Hematopoietic multipotent progenitor cell treated with erythropoietin and hydrocortisone succinate and interleukin-3 and kit ligand, for 4 days (in vitro differentiated cells): ENCODE measurements around the gene CIT.
A peak's percentile ranks its signal among the peaks of the same experiment; 100 is the strongest.

Experiments used
- DNase-seq: peaks from one replicate; pipeline ENCODE4 v3.0.0-alpha.2; 2015

Gene CIT

GRCh38 chr12:119857041-119857591 is 20.0 kb downstream of the CIT start:
- DNase-seq: no peak

DNA sequence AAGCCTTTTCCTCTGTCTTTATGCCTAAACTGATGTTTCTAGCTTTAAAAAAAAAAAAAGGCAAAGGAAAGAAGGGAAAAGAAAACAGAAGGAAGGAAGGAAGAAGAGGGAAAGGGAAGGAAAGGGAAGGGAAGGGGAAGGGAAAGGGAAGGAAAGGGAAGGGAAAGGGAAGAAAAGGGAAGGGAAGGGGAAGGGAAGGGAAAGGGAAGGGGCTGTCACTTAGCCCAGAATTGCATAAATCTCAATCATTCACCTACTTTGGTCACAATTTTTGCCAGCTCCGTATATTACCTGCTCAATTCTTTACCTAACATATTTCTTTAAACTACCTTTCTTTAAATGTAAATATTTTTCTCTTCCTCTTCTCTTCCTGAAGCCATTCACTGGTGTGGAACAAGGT is 26.8 kb downstream of the CIT start:
- no peak for DNase-seq

GRCh38 chr12:119843100-119843499 is 34.0 kb downstream of the CIT start:
- DNase-seq: no peak

DNA sequence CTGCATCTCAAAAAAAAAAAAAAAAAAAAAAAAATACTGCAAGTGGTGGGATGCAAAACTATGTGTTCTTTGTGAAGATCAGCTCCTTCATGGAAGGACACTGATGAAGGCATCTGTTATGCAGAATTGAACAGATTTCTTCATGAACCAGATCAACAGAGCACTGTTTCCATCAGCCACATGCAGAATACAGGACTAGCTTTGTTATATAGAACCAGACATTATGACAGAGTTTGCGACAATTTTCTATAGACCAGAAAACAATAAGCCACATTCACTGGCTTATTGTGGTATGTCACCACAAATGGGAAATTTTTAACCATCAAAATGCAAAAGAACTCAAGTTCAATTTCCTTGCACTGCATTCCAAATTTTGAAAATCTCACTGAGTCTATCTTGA is 34.7 kb downstream of the CIT start:
- DNase-seq: no peak

- no peak for DNase-seq
Observed at GRCh38 chr12:119841433-119842210, 35.5 kb downstream of the CIT start.

- no peak for DNase-seq
Observed at GRCh38 chr12:119840582-119840981, 36.5 kb downstream of the CIT start.

DNA sequence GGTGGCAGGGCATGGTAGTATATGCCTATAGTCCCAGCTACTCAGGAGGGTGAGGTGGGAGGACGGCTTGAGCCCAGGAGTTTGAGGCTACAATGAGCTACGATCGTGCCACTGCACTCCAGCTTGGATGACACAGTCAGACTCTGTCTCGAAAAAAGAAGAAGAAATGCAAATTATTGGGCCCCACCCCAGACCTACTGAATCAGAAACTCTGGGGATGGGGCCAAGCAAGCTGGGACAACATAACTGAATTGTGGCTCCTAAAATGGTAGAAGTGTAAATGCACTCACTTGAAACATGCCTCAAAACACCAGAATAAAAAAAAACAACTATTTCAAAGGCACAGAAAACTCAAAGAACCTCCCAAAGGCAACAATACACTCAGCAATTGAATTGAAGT is 37.0 kb downstream of the CIT start:
- DNase-seq: no peak

DNA sequence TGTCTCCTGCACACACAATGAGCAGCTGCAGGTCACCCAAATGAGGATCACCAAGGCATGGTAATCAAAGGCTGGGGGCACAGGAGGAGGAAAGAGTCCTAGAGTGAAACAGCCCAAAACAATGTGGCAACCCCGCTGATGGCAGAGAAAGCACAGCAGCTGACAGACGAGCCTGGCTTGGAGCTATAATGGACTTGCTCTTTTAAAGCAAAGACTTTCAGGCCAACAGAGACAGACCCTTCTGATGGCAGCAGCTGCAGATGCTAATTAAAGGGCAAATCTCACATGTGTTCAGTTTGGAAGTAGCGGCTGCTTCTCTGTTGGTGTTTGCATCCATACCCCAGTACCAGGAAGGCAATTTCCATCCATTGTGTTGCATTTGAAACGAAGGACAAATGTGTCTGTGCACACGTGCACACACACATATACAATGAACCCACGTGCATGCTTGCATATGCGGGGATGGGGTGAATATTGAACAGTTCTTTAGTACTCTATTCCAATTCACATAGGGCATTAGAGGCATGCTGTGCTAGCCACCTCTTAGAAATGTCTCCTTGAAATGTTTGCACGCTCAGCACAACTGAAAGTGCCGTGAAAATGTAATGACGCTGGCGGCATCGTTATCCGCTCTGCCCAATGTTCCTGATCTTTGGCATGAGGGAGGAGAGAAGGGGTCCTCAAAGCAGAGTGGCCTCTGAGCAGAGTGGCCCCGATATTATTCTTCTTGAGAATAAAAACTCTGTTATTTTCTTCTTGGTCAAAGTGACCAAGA is 38.1 kb downstream of the CIT start:
- no peak for DNase-seq

DNA sequence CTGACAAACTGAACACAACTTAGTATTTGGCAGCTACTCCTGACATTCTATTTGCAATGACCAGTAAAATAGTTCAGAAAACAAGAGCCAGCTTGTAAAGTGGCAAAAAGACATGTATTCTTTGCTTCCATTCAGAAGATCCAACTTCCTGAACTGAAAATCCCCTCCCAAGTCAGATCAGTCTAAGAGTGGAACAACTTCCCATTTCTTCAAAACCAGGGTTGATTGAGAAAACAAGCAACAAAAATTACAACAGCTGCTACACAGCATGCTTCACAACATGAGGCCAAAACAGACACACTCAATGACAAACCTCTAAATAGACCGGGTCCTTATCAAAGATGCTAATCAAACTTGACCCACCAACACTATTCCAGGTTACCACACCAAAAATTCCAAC is 40.3 kb downstream of the CIT start:
- peak; percentile 8 for DNase-seq

GRCh38 chr12:119835068-119835467 is 42.1 kb downstream of the CIT start:
- no peak for DNase-seq

DNA sequence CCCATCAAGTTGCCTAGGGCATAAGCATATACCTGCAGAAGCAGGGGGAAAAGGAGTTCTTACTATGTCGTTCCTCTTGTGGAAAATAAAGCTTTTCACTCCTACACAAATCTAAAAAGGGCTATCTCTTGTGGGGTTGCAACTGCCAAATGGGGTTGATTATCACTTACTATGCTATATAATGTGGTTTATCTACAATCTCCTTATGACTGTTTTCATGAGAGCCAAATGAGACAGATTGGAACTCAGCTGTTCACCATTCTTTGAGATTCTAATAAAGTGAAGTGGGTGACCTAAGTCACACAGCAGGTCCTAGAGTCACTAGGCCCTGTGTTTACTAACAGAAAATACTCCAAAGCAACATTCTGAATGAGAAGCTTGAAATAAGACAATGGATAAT is 47.7 kb downstream of the CIT start:
- DNase-seq: no peak

DNA sequence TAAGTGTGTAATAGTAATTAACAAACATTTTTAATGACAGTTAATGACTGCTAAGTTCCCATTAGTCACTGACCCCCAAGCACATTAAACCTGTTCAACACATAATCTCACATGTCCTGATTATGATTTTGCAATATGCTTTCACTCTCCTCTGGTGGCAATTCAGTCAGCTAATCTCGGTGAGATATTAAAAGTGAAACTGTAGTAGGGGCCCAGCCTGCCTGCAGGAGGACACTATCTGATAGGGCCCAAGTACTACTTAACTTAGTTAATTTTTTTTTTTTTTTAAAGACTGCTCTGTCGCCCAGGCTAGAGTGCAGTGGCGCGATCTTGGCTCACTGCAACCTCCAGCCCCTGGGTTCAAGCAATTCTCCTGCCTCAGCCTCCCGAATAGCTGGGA is 48.8 kb downstream of the CIT start:
- peak; percentile 32 for DNase-seq

GRCh38 chr12:119827760-119828159 is 49.4 kb downstream of the CIT start:
- DNase-seq: no peak

DNA sequence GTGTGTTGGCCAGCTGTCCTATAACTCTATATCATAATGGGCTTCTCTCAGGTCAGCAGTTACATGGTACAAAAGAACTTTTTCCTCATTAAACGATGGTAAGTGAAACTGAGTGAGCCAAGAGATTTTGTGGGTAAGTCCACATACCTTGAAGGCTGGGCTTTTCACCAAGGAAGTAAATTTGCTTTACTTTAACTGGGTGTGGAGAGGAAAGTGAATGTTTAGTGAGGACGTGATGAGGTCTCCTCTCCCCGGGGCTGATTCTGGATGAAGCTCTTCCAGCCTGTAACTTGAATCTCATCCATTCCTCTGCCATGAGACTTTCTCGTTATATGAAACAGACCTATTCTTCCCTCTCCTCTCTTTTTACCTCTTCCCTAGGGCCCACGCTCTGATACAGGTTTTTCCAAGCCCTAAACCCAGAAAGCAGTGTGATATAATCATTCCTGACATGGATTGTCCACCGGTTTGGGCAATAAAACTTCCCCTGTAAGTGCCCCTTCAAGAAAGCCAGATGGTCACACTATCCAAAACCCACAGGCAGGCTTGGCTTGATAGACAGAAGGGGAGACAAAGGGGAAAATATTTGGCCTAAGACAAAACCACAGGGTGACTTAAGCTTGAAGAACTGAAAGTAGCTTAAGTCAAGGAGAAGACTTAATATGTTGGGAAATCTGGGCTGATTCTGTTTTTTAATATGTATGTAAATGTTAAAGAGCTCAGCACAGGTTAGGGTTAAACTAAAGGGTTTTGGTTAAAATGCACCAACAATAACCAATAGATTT is 50.3 kb downstream of the CIT start:
- no peak for DNase-seq

GRCh38 chr12:119825262-119825661 is 51.9 kb downstream of the CIT start:
- DNase-seq: no peak

DNA sequence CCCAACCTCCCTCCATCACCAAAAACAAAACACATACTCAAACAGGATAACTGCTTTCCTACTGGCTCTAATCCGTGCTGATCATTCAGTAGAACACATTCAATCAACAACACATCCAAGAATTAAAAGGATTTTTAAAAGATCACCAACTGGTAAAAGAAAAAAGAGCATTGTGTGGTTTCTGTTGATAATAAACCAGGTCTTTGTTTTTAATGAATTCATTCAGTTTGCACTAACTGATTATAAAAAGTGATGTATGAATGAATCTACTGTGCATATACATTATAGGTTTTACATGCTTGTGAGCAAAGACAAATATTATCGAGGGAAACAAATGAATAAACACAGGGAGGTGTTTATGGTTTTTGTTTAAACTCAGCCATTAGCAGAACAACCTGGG is 55.1 kb downstream of the CIT start:
- DNase-seq: no peak

DNA sequence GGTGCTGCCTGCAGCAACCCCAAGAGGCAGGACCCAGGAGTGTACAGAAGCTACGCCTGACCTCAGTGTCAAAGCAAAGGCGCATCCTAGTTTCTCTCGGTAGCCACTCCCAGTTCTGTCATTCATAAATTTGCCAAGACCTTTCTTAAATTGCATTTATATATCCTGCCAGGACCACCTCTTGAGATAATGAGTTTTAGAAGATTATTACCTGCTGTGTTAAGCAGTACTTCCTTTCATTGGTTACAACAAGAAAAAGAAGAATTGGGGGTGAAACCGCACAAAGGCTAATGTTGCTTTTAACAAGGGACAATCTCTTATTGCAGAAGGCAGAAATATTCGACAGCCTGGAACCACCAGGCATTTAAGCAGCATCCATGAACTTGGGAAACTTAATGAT is 57.8 kb downstream of the CIT start:
- DNase-seq: no peak

GRCh38 chr12:119817546-119818343 is 59.4 kb downstream of the CIT start:
- DNase-seq: no peak

DNA sequence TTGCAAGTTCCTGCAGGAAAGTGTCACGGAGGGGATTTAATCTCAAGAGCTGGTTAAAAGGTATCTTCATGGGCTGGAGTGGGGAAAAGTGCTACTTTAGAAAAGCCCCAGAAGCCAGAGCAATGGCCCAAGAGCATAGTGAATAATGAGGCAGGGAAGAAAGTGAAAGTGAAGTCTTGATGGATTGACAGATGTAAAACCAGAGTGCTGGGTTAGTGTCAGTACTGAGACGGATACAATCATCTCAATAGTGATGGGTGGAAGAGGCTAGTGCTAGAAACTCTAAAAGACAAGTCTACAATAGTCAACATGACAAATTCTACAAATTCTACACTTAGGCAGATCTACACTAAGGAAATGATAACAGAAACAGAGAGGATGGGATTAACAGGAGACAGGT is 68.1 kb downstream of the CIT start:
- no peak for DNase-seq

DNA sequence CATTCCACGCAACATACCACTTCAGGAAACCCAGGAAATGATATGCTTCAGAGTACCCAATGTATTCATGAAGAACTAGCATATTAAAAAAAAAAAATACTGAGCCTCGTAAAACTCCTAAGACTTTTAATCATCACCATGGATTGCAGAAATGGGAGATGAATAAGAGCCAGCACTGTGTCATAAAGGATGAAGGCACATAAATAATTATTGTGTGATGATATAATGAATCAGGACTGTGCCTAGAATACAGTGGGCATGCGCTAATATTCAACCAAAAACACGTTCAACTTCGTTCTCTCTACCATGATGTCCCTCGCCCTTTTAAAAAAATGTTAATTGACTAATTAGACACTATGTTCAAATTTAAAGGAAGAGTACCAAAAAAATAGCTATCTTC is 68.7 kb downstream of the CIT start:
- no peak for DNase-seq

DNA sequence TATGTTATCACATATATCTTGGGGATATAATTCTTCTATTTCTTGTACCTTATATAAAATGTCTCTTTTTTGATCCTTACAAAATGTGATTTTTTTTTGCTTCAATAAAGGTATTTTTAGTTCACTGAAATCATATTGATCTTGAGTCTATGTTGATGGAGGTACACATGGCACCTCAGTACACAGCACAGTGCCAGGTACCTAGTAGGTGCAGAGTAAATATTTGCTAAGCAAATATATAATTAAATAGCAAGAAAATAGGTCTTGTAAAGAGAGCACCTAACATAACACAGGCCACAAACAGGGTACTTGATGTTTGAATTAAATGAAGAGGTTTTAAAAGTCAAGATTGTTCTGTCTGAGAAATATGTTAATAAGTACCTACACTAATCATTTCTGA is 69.7 kb downstream of the CIT start:
- no peak for DNase-seq

GRCh38 chr12:119804011-119804641 is 73.0 kb downstream of the CIT start:
- peak; percentile 57 for DNase-seq
